Activated CD8-positive, alpha-beta memory T cell treated with anti-CD3 and anti-CD28 coated beads, Interleukin-2, amount 50 U/mL, for 24 hours (primary cell): ENCODE measurements around the gene SLC36A3.
A peak's percentile ranks its signal among the peaks of the same experiment; 100 is the strongest.
"Not testable (repeated sequence)": the region's sequence is repeated elsewhere in the genome, so short reads cannot be mapped to it uniquely, and the experiment has no call there.

Experiments
- DNase-seq: peaks from one replicate; pipeline ENCODE4 v3.0.0-alpha.2; 2020; ENCODE audit errors: extremely low read depth

SLC36A3 gene

DNA sequence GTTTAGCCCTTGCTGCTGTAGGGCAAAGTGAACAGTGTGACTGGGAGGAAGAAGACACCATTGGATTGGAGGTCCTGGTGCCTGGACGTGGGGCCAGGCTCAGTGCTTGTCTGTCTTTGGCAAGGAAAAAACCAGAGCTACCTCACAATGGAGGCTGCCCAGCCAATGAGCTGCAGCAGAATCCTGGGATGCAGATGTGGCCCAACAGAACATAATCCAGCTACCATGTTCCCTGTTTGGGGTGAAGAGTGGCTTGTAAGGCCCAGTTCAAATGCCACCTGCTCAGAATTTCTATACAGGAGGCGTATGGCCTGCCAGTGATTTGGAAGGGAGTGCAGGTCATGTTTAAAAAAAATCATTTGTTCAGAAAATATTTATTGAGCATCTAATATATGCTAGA, at the start of gene SLC36A3:
Gene SLC36A3 (minus strand): TSS at position 101 of the 400 bp plus-strand sequence. CDS start 412 bp downstream, outside the sequence.
- DNase-seq = no peak

DNA sequence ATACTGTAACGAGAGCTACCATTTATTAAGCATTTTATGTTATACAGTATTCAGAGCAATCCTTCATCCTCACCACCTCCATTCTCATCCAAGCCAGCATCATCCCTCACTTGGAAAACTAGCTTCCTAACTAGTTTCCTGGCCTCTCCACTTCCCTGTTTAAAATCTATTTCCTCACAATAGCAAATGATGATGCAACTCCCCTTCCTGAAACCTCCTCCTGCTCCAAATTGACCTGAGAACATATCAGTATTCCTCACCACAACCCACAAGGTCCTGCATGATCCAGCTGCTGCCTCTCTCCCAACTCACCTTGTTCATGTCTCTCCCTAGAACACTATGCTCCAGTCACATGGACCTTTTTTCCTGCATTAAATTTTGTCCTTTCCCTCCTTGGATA, 48.1 kb upstream of the SLC36A3 start:
- DNase-seq = no peak

DNA sequence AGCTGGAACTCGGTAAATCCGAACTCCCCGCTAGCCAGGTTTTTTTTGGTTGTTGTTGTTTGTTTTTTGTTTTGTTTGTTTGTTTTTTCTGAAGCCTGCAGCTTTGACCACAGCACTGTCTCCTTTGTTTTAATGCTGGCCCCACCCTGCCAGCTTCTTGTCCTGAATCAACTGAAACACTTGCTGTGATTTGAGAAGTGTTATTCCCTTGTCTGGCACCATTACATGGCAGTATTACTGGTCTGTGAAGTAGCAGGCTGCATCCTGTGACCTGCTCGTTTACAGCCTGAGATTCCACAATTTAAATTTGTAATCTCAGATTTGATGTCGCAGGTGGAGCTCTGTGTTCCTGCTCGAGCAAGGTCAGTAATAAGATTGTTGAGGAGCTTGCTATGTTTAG, 45.2 kb upstream of the SLC36A3 start:
- DNase-seq = no peak

DNA sequence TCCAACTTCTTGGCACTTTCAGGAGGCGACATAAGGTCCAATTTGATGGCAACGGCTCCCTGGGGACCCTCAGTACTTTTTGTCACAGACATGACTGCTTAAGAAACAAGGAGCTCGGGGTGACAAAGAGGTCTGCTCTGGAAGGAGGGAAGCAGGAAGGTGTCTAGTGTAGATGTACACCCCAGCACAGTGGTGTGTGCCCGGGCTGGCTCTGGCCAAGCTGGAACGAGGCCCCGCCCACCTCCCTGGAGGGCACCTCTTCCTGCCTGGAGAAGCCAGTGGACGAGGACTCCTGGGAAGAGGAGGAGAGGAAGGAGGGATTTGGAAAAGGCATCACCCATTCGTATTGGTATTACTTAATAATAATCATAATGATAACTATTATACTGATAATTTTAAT, 43.8 kb upstream of the SLC36A3 start, which contains the start of gene SLC36A2:
Gene SLC36A2 (minus strand): TSS at position 191 of the 400 bp plus-strand sequence. CDS start 99 bp downstream, at position 92.
- no peak for DNase-seq

DNA sequence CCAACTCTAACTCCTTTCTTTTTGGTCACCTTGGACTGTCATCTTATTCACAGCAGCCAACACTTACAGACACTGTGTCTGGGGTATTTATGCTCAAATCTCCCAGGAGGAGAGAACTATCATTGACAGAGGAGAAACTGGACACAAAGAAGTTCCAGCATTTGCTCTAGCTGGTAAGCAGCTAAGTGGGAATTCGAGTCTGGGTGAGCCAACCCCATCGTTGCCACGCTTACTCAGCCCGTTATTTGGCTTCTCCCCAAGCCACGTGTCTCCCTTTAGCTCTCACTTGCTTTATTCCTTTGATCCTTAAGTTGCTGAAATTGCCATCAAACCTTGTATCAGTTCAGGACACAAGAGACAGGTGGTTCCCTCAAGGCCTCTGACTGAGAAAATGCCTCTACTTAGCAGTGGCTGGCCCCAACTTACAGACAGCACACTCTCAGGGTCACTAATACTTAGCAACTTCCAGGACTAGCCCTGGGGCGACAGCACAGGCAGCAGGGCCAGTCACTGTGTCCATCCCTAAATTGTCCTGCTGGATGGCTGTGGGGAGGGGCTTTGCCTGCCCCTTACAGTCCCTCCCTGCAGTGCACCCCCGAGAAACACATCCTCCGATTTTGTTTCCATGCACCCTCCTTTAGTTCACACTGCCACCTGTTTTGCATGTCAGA, 42.4 kb upstream of the SLC36A3 start:
- DNase-seq = no peak

DNA sequence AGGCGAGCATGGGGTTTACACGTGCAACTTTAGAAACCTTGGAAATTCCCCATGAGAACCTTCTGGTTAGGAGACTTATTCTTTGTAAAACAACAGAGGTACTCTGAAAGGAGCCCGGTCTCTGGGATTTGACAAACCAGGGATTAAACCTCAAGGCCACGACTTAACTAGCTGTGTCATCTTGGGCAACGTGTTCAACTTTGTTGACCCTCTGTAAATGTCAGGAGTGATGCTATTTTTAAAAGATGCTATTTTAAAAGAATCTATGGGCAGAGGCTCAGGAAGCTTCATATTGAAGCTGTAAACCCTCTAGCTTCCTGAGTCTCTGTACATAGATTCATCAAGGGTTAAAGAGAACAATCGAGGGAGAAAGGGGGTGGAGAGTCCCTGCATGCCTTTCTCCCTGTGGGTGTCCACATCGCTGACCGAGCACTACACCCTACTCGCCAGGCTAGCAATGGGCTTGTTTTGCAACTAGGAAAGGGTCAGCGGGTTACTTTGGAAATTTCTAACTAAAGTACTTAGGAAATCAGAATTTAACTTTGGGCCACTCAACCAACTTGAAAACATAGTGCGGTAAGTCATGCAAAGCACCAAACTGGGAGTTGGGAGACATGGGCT, 41.7 kb upstream of the SLC36A3 start:
- no peak for DNase-seq

DNA sequence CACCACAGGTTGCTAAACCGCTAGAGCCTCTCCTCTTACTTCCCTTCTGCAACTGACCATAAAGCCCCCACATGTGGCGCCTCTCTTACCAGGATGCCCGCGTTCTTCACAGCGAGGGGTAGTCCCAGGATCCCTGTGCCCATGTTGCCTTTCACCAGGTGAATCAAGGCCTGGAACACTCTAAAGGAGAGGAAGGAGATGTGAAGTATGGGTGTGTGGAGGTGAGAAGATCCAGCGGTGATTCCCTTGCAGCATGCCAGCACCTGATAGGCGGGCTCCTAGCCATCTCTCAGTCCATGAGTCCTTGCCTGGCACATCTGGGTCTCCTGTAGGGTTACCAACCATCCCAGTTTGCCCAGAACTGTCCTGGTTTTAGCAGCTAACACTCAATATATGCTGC, 40.5 kb upstream of the SLC36A3 start:
- no peak for DNase-seq

DNA sequence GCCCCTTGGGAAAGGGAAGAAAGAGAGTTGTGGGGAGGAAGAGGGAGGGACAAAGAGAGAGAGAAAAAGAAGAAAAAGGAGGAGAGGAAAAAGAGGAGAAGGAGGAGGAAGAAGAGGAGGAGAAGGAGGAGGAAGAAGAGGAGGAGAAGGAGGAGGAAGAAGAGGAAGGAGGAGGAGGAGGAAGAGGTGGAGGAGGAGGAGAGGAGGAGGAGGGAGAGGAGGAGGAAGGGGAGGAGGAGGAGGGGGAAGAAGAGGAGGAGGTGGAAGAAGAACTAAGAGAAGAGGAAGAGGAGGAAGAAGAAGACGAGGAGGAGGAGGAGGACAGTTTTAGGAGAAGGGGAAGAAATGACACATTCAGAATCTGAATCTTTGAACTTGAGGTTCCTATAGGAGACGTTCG, 36.4 kb upstream of the SLC36A3 start:
- DNase-seq = no peak

DNA sequence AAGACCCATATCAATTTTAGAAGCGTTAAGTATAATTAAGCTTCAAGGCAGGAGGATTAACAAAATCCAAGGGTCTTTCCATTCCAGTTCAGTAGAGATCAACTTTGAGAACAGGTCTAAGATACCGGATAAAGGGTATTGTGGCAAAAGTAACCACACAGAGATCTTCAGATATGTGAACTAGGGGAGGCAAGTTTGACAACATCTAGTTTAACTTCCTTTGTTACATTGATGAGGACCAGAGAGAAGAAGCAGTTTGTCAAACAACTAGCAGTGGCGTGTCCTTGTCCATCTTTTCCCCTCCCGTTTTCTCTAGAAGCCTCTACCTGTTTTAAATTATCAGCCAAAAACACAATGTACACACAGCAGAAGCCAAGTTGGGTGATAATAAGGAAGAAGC, 35.2 kb upstream of the SLC36A3 start:
- DNase-seq = no peak

DNA sequence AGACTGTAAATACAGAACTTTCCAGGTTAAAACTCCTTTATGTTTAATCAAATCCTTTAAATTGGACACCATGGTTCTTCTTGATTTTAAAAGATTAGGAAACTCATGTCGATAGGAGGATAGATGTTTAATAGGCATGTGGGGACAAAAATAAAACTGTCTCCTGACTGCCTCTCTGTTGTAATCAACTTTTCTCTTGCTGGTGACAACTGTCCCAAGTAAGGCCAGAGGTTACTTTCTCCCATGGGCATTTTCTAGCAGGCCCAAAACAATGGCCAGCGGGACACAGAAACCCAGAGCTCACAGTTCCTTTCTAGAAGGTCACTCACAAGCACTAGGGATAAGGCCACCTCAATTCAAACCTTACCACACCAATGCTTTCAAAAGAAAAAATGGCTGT, 29.3 kb upstream of the SLC36A3 start:
- DNase-seq = no peak

DNA sequence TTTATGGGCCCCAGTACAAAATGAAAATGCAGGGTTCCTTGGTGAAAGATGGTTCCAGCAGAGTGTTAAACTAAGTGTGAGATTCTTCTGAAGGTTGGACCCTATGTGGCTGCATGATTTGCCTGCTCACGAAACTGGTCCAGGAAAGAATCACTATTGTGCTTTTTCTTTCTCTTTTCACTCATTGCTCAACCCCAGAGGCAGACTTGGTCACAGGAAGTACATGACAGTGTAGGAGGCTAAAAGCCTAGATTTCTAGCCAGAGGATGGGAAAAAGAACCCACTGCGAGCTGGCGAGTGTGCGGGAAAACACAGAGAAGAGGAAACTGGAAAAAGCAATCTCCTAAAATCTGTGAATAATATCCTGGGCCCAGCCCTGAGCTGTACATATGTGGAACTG, 25.2 kb upstream of the SLC36A3 start:
- no peak for DNase-seq

DNA sequence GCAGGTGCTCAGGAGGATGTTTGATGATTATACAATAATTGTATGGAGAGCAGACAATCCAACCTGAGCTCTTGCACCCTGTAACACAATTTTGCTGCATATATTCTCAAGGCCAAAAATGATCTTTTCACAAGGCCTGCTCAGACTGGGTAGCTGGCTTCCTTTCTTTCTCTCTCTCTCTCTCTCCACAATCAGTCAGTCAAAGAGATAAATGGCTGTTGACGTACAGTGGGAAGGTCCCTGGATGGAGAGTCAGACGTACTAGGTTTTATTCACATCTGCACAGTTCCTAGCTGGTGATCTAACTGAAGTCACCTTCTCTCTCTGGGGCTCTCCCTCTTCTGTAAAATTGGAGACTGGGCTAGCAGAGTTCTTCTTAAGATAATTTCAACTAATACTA, 24.0 kb upstream of the SLC36A3 start:
- no peak for DNase-seq

DNA sequence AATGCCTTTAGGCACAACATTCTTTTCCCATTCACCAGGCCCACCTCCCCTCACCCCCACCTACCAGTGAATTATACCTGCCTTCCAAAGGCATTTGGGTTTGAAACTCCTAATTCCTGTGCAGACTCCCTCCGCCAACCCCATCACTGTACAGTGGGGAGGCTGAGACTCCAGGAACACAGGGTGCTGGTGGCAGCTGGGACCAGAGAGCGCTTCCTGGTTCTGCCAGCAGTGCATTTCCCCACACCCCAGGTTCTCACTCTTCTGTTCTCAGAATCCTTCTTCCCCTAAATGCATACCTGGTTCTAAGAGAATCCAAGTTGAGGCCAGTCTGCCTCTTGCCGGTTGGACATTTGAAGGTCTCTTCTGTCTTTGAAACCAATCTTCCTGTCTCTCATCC, 22.7 kb upstream of the SLC36A3 start:
- no peak for DNase-seq

DNA sequence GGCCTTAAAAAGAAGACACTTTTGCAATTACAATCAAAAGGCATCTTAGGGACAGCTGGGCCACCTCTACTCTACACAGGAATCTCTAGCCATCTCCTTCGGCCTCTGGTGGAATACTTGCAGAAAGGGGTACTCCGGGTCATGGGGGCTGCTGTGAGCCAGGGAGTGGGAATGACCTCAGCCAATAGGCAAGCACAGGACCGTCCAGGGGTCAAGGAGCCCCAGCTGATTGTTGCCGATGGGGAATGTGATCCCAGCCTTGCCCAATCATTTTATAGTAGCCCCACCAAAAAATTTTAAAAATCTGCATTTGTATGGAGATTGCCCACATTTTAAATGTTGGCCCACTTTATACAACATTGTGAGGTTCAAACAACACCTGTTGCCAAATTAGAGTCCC, 16.9 kb upstream of the SLC36A3 start:
- no peak for DNase-seq

DNA sequence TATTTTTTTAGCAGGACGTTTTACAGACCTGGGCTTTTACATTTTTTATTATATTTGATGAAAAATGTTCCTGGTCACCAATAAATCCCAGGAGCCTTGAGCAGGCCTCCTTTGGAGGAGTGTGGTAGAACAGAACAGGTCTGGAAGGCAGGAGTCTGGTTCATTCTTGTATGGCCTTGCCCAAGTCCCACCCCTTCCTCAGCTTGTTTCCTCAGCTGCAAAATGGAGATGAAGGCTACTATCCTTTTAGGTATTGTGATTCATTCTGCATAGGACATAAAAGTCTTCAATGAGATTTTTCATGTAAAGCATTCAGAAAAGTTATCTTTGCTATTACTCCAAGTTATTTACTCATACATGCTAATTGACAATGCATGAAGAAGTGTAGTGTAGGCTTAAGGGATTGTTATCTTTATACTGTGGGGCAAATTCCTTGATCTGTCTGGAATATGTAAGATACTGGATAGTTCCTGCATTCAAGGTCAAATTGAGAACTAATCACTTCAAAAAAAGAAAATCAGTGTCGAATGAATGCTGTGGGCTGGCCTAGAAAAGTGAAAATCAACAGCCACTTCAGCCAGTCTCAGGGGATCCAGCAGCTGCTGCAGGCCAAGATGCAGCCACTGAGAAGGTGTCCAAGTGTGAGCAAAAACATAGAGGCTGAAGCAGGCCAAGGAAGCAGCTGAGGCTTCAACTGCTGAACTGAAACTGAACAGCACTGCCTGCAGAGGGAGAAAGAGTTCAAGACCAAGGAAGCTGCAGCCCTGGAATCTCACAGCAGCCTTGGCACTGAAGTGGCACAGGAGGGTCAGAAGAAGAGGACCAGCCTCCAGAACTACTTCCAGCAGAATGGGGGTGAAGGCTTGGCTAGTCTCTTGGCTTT, 15.5 kb upstream of the SLC36A3 start:
- DNase-seq = no peak

DNA sequence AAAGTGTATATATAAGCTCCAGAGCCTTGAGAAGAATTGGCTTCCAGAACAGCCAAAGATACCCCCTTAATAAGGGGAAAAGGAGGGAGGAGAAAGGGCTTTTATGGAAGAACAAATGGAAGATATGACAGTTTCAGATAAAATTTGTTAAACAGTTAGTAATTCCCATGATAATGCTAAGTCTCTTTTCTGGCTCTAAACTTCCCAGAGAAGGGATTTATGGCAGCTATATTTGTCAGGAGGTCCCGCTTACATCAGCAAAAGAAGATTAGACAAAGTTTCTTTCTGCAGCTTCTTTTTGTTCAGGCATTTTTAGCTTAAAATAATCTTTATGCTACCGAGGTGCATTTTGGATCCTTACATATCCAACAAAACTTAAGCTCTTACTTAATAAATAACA, 14.3 kb upstream of the SLC36A3 start:
- no peak for DNase-seq

DNA sequence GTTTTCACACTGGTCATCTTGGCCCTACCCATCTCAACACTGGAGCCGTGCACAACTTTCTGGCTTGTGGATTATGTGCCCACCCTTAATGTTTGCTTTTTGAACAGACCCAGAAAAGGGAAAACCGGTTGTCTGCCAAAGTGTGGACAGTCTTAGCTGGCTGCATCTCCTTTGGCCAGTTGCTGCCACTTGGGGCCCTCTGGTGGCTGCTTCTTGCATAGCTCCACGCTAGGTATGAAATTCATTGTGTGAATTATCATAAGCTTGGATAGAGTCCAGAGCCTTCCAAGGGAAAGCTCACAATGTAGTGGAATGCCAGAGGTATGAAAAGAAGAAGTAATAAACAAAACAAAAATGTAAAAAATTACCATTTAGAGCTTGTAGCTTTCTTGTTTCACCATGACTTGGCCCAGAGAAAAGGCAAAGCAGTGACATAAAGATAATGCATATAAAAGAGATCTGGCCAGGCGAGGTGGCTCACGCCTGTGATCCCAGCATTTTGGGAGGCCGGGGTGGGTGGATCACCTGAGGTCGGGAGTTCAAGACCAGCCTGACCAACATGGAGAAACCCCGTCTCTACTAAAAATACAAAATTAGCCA, 12.5 kb upstream of the SLC36A3 start:
- DNase-seq = peak; percentile 15

DNA sequence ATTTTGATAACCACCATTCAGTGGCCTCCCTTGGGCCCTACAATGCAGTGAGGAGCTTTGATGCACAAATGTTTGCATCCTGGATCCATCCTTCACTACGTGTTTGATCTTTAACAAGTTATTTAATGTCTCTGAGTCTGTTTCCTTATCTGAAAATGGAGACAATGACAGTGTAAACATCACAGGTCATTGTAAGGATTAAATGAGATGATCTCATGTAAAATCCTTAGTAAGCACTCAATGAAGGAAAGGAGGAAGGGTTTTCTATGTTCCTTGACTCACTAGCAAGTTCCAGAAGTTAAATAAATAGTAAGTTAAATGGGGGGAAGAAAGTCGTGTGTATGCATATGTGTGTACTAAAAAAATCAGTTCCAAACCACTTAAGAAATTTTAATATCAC, 9.8 kb upstream of the SLC36A3 start:
- no peak for DNase-seq

DNA sequence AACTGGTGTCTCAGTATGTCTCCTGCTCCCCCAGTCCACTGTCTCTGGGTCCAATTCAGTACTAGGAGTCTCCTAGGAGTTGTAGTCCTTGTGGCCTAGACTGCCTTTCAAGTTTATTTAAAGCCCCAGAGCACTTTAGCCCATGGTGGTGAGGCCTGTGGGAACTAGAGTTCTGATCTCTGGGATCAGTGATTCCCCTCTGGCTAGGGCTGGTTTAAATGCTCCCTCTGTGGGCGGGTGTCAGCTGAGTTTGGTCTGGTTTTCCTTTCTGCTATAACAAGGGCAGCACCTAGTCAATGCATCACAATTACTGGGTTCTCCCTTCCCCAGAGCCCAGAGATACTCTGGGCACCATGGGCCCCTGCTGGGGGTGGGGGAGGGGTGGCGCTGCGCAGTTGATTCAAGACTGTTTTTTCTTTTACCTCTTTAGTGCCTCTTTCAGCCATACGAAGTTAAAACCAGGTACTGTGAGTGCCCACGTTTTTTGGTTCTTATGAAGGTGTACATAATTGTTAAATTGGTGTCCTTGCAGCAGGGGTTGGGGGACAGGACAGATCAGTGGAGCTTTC, 9.3 kb upstream of the SLC36A3 start:
- DNase-seq = no peak

DNA sequence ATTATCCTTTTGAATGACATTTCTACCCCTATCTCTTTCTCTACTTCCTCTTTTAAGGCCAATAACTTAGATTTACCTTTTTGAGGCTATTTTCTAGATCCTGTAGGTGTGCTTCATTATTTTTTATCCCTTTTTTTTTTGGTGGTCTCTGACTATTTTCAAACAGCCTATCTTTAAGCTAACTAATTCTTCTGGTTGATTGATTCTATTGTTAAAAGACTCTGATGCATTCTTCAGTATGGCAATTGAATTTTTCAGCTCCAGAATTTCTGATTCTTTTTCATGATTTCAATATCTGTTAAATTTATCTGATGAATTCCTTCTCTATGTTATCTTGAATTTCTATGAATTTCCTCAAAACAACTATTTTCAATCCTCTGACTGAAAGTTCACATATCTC, 7.4 kb upstream of the SLC36A3 start:
- DNase-seq = no peak

DNA sequence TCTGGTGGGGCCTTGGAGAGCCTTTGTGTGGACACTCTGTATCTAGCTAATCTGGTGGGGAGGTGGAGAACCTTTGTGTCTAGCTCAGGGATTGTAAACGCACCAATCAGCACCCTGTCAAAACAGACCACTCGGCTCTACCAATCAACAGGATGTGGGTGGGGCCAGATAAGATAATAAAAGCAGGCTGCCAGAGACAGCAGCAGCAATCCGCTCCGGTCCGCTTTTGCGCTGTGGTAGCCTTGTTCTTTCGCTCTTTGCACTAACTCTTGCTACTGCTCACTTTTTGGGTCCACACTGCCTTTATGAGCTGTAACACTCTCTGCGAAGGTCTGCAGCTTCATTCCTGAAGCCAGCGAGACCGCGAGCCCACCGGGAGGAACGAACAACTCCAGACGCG, 6.3 kb upstream of the SLC36A3 start:
- not testable (repeated sequence) for DNase-seq

DNA sequence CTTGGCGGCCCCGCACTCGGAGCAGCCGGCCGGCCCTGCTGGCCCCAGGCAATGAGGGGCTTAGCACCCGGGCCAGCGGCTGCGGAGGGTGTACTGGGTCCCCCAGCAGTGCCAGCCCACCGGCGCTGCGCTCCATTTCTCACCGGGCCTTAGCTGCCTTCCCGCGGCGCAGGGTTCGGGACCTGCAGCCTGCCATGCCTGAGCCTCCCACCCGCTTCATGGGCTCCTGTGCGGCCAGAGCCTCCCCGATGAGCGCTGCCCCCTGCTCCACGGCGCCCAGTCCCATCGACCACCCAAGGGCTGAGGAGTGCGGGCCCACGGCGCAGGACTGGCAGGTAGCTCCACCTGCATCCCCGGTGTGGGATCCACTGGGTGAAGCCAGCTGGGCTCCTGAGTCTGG, 5.7 kb upstream of the SLC36A3 start:
- DNase-seq = not testable (repeated sequence)
